Hepatocyte (in vitro differentiated cells): ENCODE results near the gene FLRT2. TPM values are rescaled to one million over a fixed set of nuclear protein-coding genes. Genes with fewer than 3 reads are reported as not detected.

Source experiments
- DNase-seq: peaks from one replicate; pipeline ENCODE4 v3.0.0-alpha.2; 2016; ENCODE audit warnings: low spot score
- H2AFZ ChIP-seq: fragments of 200-600 bp; sonication (generic); 2 replicates; pipeline ENCODE4 v1.6.0; 2016; ENCODE audit warnings: antibody characterized with exemption, mild to moderate bottlenecking
- H3K27ac ChIP-seq: fragments of 200-600 bp; sonication (generic); 2 replicates; pipeline ENCODE4 v1.5.1; 2016; ENCODE audit warnings: mild to moderate bottlenecking
- H3K27me3 ChIP-seq: fragments of 200-600 bp; sonication (generic); 2 replicates; pipeline ENCODE4 v1.6.1; 2016
- H3K36me3 ChIP-seq: fragments of 200-600 bp; sonication (generic); replicated peaks from 2 replicates; pipeline ENCODE4 v1.5.1; 2016; ENCODE audit warnings: low read depth; ENCODE audit not compliant: insufficient read depth
- H3K4me1 ChIP-seq: fragments of 200-600 bp; sonication (generic); 2 replicates; pipeline ENCODE4 v1.5.1; 2016; ENCODE audit warnings: mild to moderate bottlenecking, moderate library complexity; ENCODE audit not compliant: insufficient read depth
- H3K4me2 ChIP-seq: fragments of 200-600 bp; sonication (generic); 2 replicates; pipeline ENCODE4 v1.6.0; 2016
- H3K4me3 ChIP-seq: fragments of 200-600 bp; sonication (generic); 2 replicates; pipeline ENCODE4 v1.5.1; 2016; ENCODE audit warnings: mild to moderate bottlenecking
- H3K79me2 ChIP-seq: fragments of 200-600 bp; sonication (generic); 2 replicates; pipeline ENCODE4 v1.6.0; 2017; ENCODE audit warnings: mild to moderate bottlenecking
- H3K9me2 ChIP-seq: fragments of 200-600 bp; sonication (generic); replicated peaks from 2 replicates; pipeline ENCODE4 v1.6.0; 2017; ENCODE audit warnings: mild to moderate bottlenecking; ENCODE audit not compliant: insufficient read depth
- H3K9me3 ChIP-seq: fragments of 200-600 bp; sonication (generic); 2 replicates; pipeline ENCODE4 v1.5.1; 2016; ENCODE audit warnings: low read depth, mild to moderate bottlenecking
- H4K20me1 ChIP-seq: fragments of 200-600 bp; sonication (generic); 2 replicates; pipeline ENCODE4 v1.6.0; 2016; ENCODE audit warnings: mild to moderate bottlenecking; ENCODE audit not compliant: insufficient read depth, poor library complexity, severe bottlenecking
- CTCF ChIP-seq: fragments of 200-600 bp; sonication (generic); IDR thresholded peaks from 2 replicates; pipeline ENCODE4 v1.5.1; 2016; ENCODE audit warnings: antibody characterized with exemption, mild to moderate bottlenecking; ENCODE audit not compliant: poor library complexity
- EZH2 ChIP-seq: fragments of 200-600 bp; sonication (generic); IDR thresholded peaks from 2 replicates; pipeline ENCODE4 v1.6.1; 2016; ENCODE audit warnings: antibody characterized with exemption, mild to moderate bottlenecking, borderline replicate concordance
- EZH2phosphoT487 ChIP-seq: fragments of 200-600 bp; sonication (generic); IDR thresholded peaks from one replicate; pipeline ENCODE4 v1.6.1; 2018; ENCODE audit warnings: antibody characterized with exemption, mild to moderate bottlenecking, low read depth, moderate library complexity; ENCODE audit not compliant: unreplicated experiment, severe bottlenecking
- WGBS: methylation state at CpG from one replicate; pipeline ENCODE4 v1.1.6; 2016; ENCODE audit warnings: low lambda C conversion rate; ENCODE audit errors: missing lambda C conversion rate; 5-methylcytosine and 5-hydroxymethylcytosine counted together
- polyA plus RNA-seq: library from polyadenylated mRNA; unstranded; fragments of >200 nt; fragmentation: Nextera tagmentation; extraction: Ambion mirVana; gene quantifications from 2 replicates; pipeline ENCODE4 v1.2.1, GENCODE V29; 2016
- total RNA-seq: library from RNA; depleted of rRNA; stranded (reverse); fragments of >200 nt; gene quantifications from 2 replicates; pipeline ENCODE4 v1.2.3, GENCODE V29; 2014

Gene FLRT2
- total and polyA plus RNA-seq, 2 experiments from 2014 or later: 32.9 to 42.3 TPM

- Histone ChIP-seq H3K4me3 (no peak overlapping the region), H3K4me2 (no peak overlapping the region), H3K9me2 (no peaks in the 10 kb centered on the region), H3K4me1 (no peaks in the 10 kb centered on the region), H2AFZ (no peak overlapping the region), H3K27me3 (no peaks in the 10 kb centered on the region), H3K79me2 (peaks cover 28% of the 10 kb centered on the region), H3K27ac (no peak overlapping the region), H3K9me3 (no peaks in the 10 kb centered on the region), H3K36me3 (no peaks in the 10 kb centered on the region), H4K20me1 (peaks cover 7% of the 10 kb centered on the region)
- DNase-seq: no peak
- 86% methylated on average over 3 of the region's 3 CpGs for WGBS
- TF ChIP-seq CTCF: no peak
- no peak for TF ChIP-seq EZH2
- no peak for TF ChIP-seq EZH2phosphoT487
Measured at GRCh38 chr14:85564841-85565527, 35.0 kb downstream of the FLRT2 start.

GRCh38 chr14:85565862-85566296 lies 35.9 kb downstream of the FLRT2 start:
- no peak overlapping the region for H2AFZ ChIP-seq
- H3K27me3 ChIP-seq: no peaks in the 10 kb centered on the region
- no peaks in the 10 kb centered on the region for H3K36me3 ChIP-seq
- no peaks in the 10 kb centered on the region for H3K9me3 ChIP-seq
- TF ChIP-seq CTCF (no peak), EZH2 (no peak), EZH2phosphoT487 (no peak)
- DNase-seq: no peak
- no peaks in the 10 kb centered on the region for H3K4me1 ChIP-seq
- no peak overlapping the region for H3K4me3 ChIP-seq
- peaks cover 29% of the 10 kb centered on the region for H3K79me2 ChIP-seq
- peak overlapping the region; percentile 21 for H3K27ac ChIP-seq
- H4K20me1 ChIP-seq: no peaks in the 10 kb centered on the region
- H3K4me2 ChIP-seq: no peak overlapping the region
- WGBS: 73% methylated on average over 3 of the region's 3 CpGs
- H3K9me2 ChIP-seq: no peaks in the 10 kb centered on the region

- H3K4me3 ChIP-seq: no peak overlapping the region
- no peaks in the 10 kb centered on the region for H4K20me1 ChIP-seq
- no peaks in the 10 kb centered on the region for H3K9me2 ChIP-seq
- H3K79me2 ChIP-seq: peaks cover 25% of the 10 kb centered on the region
- 65% methylated on average over 3 of the region's 4 CpGs for WGBS
- DNase-seq: no peak
- no peak overlapping the region for H3K4me2 ChIP-seq
- H3K9me3 ChIP-seq: no peaks in the 10 kb centered on the region
- no peaks in the 10 kb centered on the region for H3K4me1 ChIP-seq
- TF ChIP-seq EZH2phosphoT487 (no peak), EZH2 (no peak), CTCF (no peak)
- H3K27me3 ChIP-seq: no peaks in the 10 kb centered on the region
- peak overlapping the region; percentile 21 for H3K27ac ChIP-seq
- no peaks in the 10 kb centered on the region for H3K36me3 ChIP-seq
- H2AFZ ChIP-seq: no peak overlapping the region
Measured at GRCh38 chr14:85566603-85567002, 36.7 kb downstream of the FLRT2 start.
